ENCODE results near the gene BAHD1. TPM values are rescaled to one million over a fixed set of nuclear protein-coding genes. Genes with fewer than 3 reads are reported as not detected.
"Not testable (repeated sequence)": the region's sequence is repeated elsewhere in the genome, so short reads cannot be mapped to it uniquely, and the experiment has no call there.

The BAHD1 gene
- total RNA-seq, 4 donors from 2014 or later, result 12.8 to 18.5 (median 16.2) TPM

GRCh38 chr15:40452296-40453090, 11.7 kb downstream of the BAHD1 start:
- WGBS, 2 donors, result 71 to 86% methylated on average over 11 of the region's 11 CpGs
- intact Hi-C loops (cut with DNase I; ENCODE audit: low total_unique reads), result no loop called here
- no peak for DNase-seq (ENCODE audit: low spot score in 2 of 2)
- H3K4me3 ChIP-seq (ENCODE audit: low read depth, poor library complexity, severe bottlenecking), result no peak overlapping the region
- TF ChIP-seq POLR2A (IDR thresholded peaks at IDR 0.05) (no peak), CTCF (IDR thresholded peaks at IDR 0.05) (no peak)

DNA sequence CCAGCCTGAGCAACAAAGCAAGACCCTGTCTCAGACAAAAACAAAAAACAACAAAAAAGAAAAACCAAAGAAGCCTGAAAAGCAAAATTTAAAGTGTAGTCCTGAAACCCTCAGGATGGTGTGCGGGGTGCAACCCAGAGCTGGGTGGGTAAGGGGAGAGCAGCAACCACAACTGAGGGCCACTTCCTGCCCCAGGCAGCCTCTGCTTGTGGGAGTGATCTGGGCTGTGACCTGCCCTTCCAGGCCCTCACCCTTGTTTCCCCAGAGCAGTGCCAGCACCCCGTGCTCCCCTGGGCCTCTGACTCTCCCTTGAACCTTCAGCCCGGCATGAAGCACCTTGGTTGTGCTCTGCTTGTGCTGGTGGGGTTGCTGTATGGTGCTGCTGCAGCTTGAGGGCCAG, 13.2 kb downstream of the BAHD1 start:
- WGBS, 2 donors, result 70 to 74% methylated on average over 3 of the region's 3 CpGs
- DNase-seq (ENCODE audit: low spot score in 2 of 2); H3K4me3 ChIP-seq (ENCODE audit: low read depth, poor library complexity, severe bottlenecking); intact Hi-C loops (cut with DNase I; ENCODE audit: low total_unique reads): not testable (repeated sequence)

DNA sequence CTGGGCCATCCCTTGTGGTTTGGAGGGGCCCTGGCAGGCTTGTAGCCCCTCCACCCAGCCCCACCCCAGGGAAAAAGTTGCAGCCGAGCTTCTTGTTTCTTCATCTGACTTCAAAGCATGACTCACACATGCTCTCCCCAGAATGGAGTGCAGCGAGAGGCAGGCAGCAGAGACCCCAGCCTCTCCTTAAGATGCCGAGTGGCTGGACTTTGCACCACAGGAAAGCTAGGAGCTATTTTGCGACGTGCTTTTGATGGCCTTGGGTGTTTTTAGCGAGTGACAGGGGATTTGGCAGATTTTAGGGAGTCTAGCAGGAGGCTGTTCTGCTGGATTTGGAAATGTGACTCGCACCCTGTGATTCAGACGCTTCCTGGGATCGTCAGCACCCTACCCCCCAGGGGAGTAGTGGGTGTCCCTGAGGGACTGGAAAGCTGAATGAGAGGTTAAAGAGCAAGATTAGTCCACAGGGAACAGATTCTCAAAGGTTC, 14.2 kb downstream of the BAHD1 start:
- DNase-seq (ENCODE audit: low spot score in 2 of 2), result no peak
- intact Hi-C loops (cut with DNase I; ENCODE audit: low total_unique reads), result no loop called here
- WGBS, 2 donors, result 44 to 49% methylated on average over 9 of the region's 9 CpGs
- H3K4me3 ChIP-seq (ENCODE audit: low read depth, poor library complexity, severe bottlenecking), result no peak overlapping the region
- TF ChIP-seq POLR2A (IDR thresholded peaks at IDR 0.05) (no peak), CTCF (IDR thresholded peaks at IDR 0.05) (no peak)

DNA sequence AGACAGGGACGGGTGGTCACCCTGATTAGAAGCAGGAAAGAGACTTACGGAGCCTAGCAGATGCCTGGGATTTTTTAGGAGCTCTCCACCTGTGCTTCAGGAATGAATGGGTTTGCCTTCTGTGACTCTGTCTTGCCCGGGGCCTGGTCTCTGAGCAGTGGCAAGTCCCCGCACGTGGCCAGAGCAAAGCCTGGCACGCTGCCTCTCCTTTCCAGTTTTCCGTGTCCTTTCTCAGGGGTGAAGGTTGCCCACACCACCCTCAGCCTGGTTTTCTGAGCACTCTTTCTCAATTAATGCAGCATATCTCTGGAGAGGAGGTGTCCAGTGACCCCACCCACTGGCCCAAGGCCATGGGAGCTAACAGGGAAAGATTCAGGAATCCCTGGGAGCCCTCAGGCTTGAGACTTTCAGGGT, 15.6 kb downstream of the BAHD1 start:
- DNase-seq (ENCODE audit: low spot score in 2 of 2), result no peak
- 42 to 52% methylated on average over 6 to 7 of the region's 7 CpGs for WGBS, 2 donors
- TF ChIP-seq CTCF (IDR thresholded peaks at IDR 0.05) (no peak), POLR2A (IDR thresholded peaks at IDR 0.05) (no peak)
- no peak overlapping the region for H3K4me3 ChIP-seq (ENCODE audit: low read depth, poor library complexity, severe bottlenecking)
- intact Hi-C loops (cut with DNase I; ENCODE audit: low total_unique reads), result no loop called here

- DNase-seq (ENCODE audit: low spot score in 2 of 2), result no peak
- intact Hi-C loops (cut with DNase I; ENCODE audit: low total_unique reads), result no loop called here
- WGBS, 2 donors, result 77 to 80% methylated on average over 4 of the region's 4 CpGs
- H3K4me3 ChIP-seq (ENCODE audit: low read depth, poor library complexity, severe bottlenecking), result no peak overlapping the region
- no peak for TF ChIP-seq CTCF (IDR thresholded peaks at IDR 0.05)
- no peak for TF ChIP-seq POLR2A (IDR thresholded peaks at IDR 0.05)
Observed at GRCh38 chr15:40456738-40457137, 16.0 kb downstream of the BAHD1 start.

GRCh38 chr15:40458495-40459371, 18.0 kb downstream of the BAHD1 start:
- H3K4me3 ChIP-seq (ENCODE audit: low read depth, poor library complexity, severe bottlenecking), result no peak overlapping the region
- DNase-seq (ENCODE audit: low spot score in 2 of 2), result no peak
- intact Hi-C loops (cut with DNase I; ENCODE audit: low total_unique reads), result no loop called here
- TF ChIP-seq POLR2A (IDR thresholded peaks at IDR 0.05) (no peak), CTCF (IDR thresholded peaks at IDR 0.05) (no peak)
- WGBS, 2 donors, result 96 to 99% methylated on average over 23 to 33 of the region's 37 CpGs
